Mesenchymal stem cell (in vitro differentiated cells and primary cell): Measurements from ENCODE around the gene HTT.

Source experiments
- DNase-seq: peaks from one replicate; pipeline ENCODE4 v3.0.0-alpha.2; 2013
- H2AFZ ChIP-seq: one replicate; pipeline ENCODE4 v1.6.1; 2013; ENCODE audit warnings: low read depth, mild to moderate bottlenecking, control low read depth, inconsistent platforms, low read length, moderate library complexity
- H2AK5ac ChIP-seq: 2 replicates; pipeline ENCODE4 v1.6.1; 2013; ENCODE audit warnings: low read length, moderate library complexity, mild to moderate bottlenecking, inconsistent platforms; ENCODE audit not compliant: severe bottlenecking
- H2BK120ac ChIP-seq: one replicate; pipeline ENCODE4 v1.6.1; 2013; ENCODE audit warnings: low read depth, mild to moderate bottlenecking, inconsistent platforms, low read length, moderate library complexity
- H2BK12ac ChIP-seq, 2 experiments: one replicate each; pipeline ENCODE4 v1.6.1; 2013; ENCODE audit warnings: inconsistent platforms in 2 of 2, low read length in 2 of 2, mild to moderate bottlenecking in 2 of 2, moderate library complexity in 2 of 2, control low read depth in 1 of 2
- H2BK15ac ChIP-seq: one replicate; pipeline ENCODE4 v1.6.1; 2013; ENCODE audit warnings: mild to moderate bottlenecking, low read depth, inconsistent platforms; ENCODE audit not compliant: poor library complexity, severe bottlenecking
- H2BK5ac ChIP-seq: 2 replicates; pipeline ENCODE4 v1.6.1; 2013; ENCODE audit warnings: low read depth, mild to moderate bottlenecking, low read length, control low read depth, inconsistent platforms; ENCODE audit not compliant: poor library complexity, severe bottlenecking
- H3K14ac ChIP-seq, 2 experiments: one replicate each; pipeline ENCODE4 v1.6.1; 2013; ENCODE audit warnings: inconsistent platforms in 2 of 2, low read length in 2 of 2, control low read depth in 1 of 2, mild to moderate bottlenecking in 1 of 2, moderate library complexity in 1 of 2
- H3K18ac ChIP-seq, 2 experiments: one replicate each; pipeline ENCODE4 v1.6.1; 2013; ENCODE audit warnings: inconsistent platforms in 2 of 2, low read length in 2 of 2, control low read depth in 1 of 2, low read depth in 1 of 2, mild to moderate bottlenecking in 1 of 2
- H3K23ac ChIP-seq, 2 experiments: one replicate each; pipeline ENCODE4 v1.6.1; 2013; ENCODE audit warnings: inconsistent platforms in 2 of 2, low read length in 2 of 2, mild to moderate bottlenecking in 2 of 2, moderate library complexity in 2 of 2, control low read depth in 1 of 2
- H3K27ac ChIP-seq: 2 replicates; pipeline ENCODE4 v1.5.1; 2013; ENCODE audit warnings: mild to moderate bottlenecking, moderate library complexity, low read length, control low read depth, inconsistent platforms; ENCODE audit not compliant: poor library complexity, severe bottlenecking
- H3K27me3 ChIP-seq, 2 experiments: 2 replicates each; pipeline versions ENCODE4 v1.6.1 to v1.7.0; 2013; ENCODE audit warnings: low read length in 2 of 2, mild to moderate bottlenecking in 2 of 2, moderate library complexity in 2 of 2, control low read depth in 1 of 2, inconsistent platforms in 1 of 2; ENCODE audit not compliant: control insufficient read depth in 1 of 2, insufficient read depth in 1 of 2
- H3K36me3 ChIP-seq, 2 experiments: 2 replicates each; pipeline versions ENCODE4 v1.6.1 to v1.7.0; 2013; ENCODE audit warnings: low read length in 2 of 2, control low read depth in 1 of 2, inconsistent platforms in 1 of 2, low read depth in 1 of 2, mild to moderate bottlenecking in 1 of 2; ENCODE audit not compliant: insufficient read depth in 2 of 2, control insufficient read depth in 1 of 2
- H3K4ac ChIP-seq, 2 experiments: one replicate each; pipeline ENCODE4 v1.6.1; 2013; ENCODE audit warnings: inconsistent platforms in 2 of 2, low read length in 2 of 2, mild to moderate bottlenecking in 2 of 2, moderate library complexity in 2 of 2, control low read depth in 1 of 2, low read depth in 1 of 2
- H3K4me1 ChIP-seq: 2 replicates; pipeline ENCODE4 v1.6.1; 2013; ENCODE audit warnings: low read depth, low read length, control low read depth; ENCODE audit not compliant: control insufficient read depth, insufficient read depth
- H3K4me2 ChIP-seq: 2 replicates; pipeline ENCODE4 v1.6.1; 2013; ENCODE audit warnings: low read length, mild to moderate bottlenecking, inconsistent platforms; ENCODE audit not compliant: poor library complexity, severe bottlenecking
- H3K4me3 ChIP-seq, 2 experiments: 2 replicates each; pipeline versions ENCODE4 v1.5.1 to v1.7.0; 2013; ENCODE audit warnings: low read length in 2 of 2, mild to moderate bottlenecking in 2 of 2, control low read depth in 1 of 2, low read depth in 1 of 2; ENCODE audit not compliant: insufficient read depth in 1 of 2
- H3K79me1 ChIP-seq: replicated peaks from 2 replicates; pipeline ENCODE4 v1.6.1; 2013; ENCODE audit warnings: mild to moderate bottlenecking, control low read depth, low read length, inconsistent platforms; ENCODE audit not compliant: poor library complexity, severe bottlenecking
- H3K9ac ChIP-seq: 2 replicates; pipeline ENCODE4 v1.7.0; 2013; ENCODE audit warnings: mild to moderate bottlenecking, low read length, moderate library complexity
- H3K9me3 ChIP-seq: 2 replicates; pipeline ENCODE4 v1.7.0; 2013; ENCODE audit warnings: mild to moderate bottlenecking, low read length; ENCODE audit not compliant: control insufficient read depth
- H4K8ac ChIP-seq: one replicate; pipeline ENCODE4 v1.6.1; 2013; ENCODE audit warnings: inconsistent platforms, mild to moderate bottlenecking, low read length, moderate library complexity
- H4K91ac ChIP-seq: one replicate; pipeline ENCODE4 v1.6.1; 2013; ENCODE audit warnings: mild to moderate bottlenecking, low read length, inconsistent platforms
- WGBS: methylation state at CpG from one replicate; pipeline ENCODE4 v1.1.7; 2013; ENCODE audit warnings: mixed read lengths; 5-methylcytosine and 5-hydroxymethylcytosine counted together

Gene HTT

GRCh38 chr4:3043282-3044020 is 31.0 kb upstream of the HTT start:
- Histone ChIP-seq H3K79me1 (no peaks in the 10 kb centered on the region), H2BK12ac (no peak overlapping the region), H3K4ac (no peak overlapping the region), H3K4me1 (peaks cover 5% of the 10 kb centered on the region), H2BK15ac (no peak overlapping the region), H3K18ac (no peak overlapping the region), H3K4me3 (no peak overlapping the region), H3K27ac (no peak overlapping the region), H2AFZ (no peak overlapping the region), H2BK120ac (no peak overlapping the region), H3K9me3 (no peaks in the 10 kb centered on the region), H3K27me3 (peaks cover 4 to 29% of the 10 kb centered on the region in 2 experiments), H4K91ac (no peak overlapping the region), H3K36me3 (no peaks in the 10 kb centered on the region), H4K8ac (no peak overlapping the region), H3K4me2 (no peak overlapping the region), H3K9ac (no peak overlapping the region), H2BK5ac (no peak overlapping the region), H3K23ac (no peak overlapping the region), H2AK5ac (no peak overlapping the region), H3K14ac (no peak overlapping the region)
- 79% methylated on average over 8 of the region's 11 CpGs for WGBS
- DNase-seq, result no peak

GRCh38 chr4:3044870-3045819 is 29.3 kb upstream of the HTT start:
- H2BK5ac ChIP-seq, result no peak overlapping the region
- no peak overlapping the region for H3K4me3 ChIP-seq
- H2AK5ac ChIP-seq, result no peak overlapping the region
- H3K4ac ChIP-seq, result no peak overlapping the region
- no peaks in the 10 kb centered on the region for H3K9me3 ChIP-seq
- H3K4me1 ChIP-seq, result peaks cover 5% of the 10 kb centered on the region
- peak; percentile 56 for DNase-seq
- no peak overlapping the region for H2BK15ac ChIP-seq
- no peak overlapping the region for H4K8ac ChIP-seq
- H3K27ac ChIP-seq, result no peak overlapping the region
- no peak overlapping the region for H3K23ac ChIP-seq
- no peak overlapping the region for H3K4me2 ChIP-seq
- H3K79me1 ChIP-seq, result no peaks in the 10 kb centered on the region
- no peak overlapping the region for H3K18ac ChIP-seq
- H2BK120ac ChIP-seq, result no peak overlapping the region
- H3K9ac ChIP-seq, result no peak overlapping the region
- WGBS, result 89% methylated on average over 21 of the region's 22 CpGs
- no peak overlapping the region for H4K91ac ChIP-seq
- no peak overlapping the region for H3K14ac ChIP-seq
- no peak overlapping the region for H2AFZ ChIP-seq
- no peaks in the 10 kb centered on the region for H3K36me3 ChIP-seq
- H2BK12ac ChIP-seq, result no peak overlapping the region
- H3K27me3 ChIP-seq, result peaks cover 9 to 34% of the 10 kb centered on the region in 2 experiments

GRCh38 chr4:3046162-3046561 is 28.3 kb upstream of the HTT start:
- Histone ChIP-seq H3K4me3 (no peak overlapping the region), H3K9ac (no peak overlapping the region), H2BK120ac (no peak overlapping the region), H3K4ac (no peak overlapping the region), H3K4me1 (peaks cover 5% of the 10 kb centered on the region), H4K91ac (no peak overlapping the region), H3K27me3 (peaks cover 9 to 32% of the 10 kb centered on the region in 2 experiments), H3K23ac (no peak overlapping the region), H3K9me3 (no peaks in the 10 kb centered on the region), H3K27ac (no peak overlapping the region), H2BK12ac (no peak overlapping the region), H3K79me1 (no peaks in the 10 kb centered on the region), H2BK15ac (no peak overlapping the region), H3K36me3 (no peaks in the 10 kb centered on the region), H3K14ac (no peak overlapping the region), H2AK5ac (no peak overlapping the region), H3K4me2 (no peak overlapping the region), H2BK5ac (no peak overlapping the region), H4K8ac (no peak overlapping the region), H3K18ac (no peak overlapping the region), H2AFZ (no peak overlapping the region)
- DNase-seq, result no peak
- 80% methylated on average over 6 of the region's 7 CpGs for WGBS

GRCh38 chr4:3046623-3047022 is 27.9 kb upstream of the HTT start:
- no peak overlapping the region for H3K14ac ChIP-seq
- no peak overlapping the region for H4K8ac ChIP-seq
- no peak overlapping the region for H3K27ac ChIP-seq
- peaks cover 9 to 28% of the 10 kb centered on the region in 2 experiments for H3K27me3 ChIP-seq
- H2BK12ac ChIP-seq, result no peak overlapping the region
- H3K36me3 ChIP-seq, result no peaks in the 10 kb centered on the region
- no peak overlapping the region for H4K91ac ChIP-seq
- H3K4ac ChIP-seq, result no peak overlapping the region
- no peak overlapping the region for H3K23ac ChIP-seq
- no peak overlapping the region for H2BK15ac ChIP-seq
- no peak overlapping the region for H2AK5ac ChIP-seq
- WGBS, result 88% methylated on average over 2 of the region's 4 CpGs
- peaks cover 5% of the 10 kb centered on the region for H3K4me1 ChIP-seq
- no peaks in the 10 kb centered on the region for H3K9me3 ChIP-seq
- H2BK5ac ChIP-seq, result no peak overlapping the region
- no peak overlapping the region for H2AFZ ChIP-seq
- no peak overlapping the region for H3K4me3 ChIP-seq
- no peak overlapping the region for H3K9ac ChIP-seq
- H3K79me1 ChIP-seq, result no peaks in the 10 kb centered on the region
- H3K4me2 ChIP-seq, result no peak overlapping the region
- no peak overlapping the region for H3K18ac ChIP-seq
- no peak overlapping the region for H2BK120ac ChIP-seq
- DNase-seq, result no peak
